Astrocyte (in vitro differentiated cells and primary cell): ENCODE measurements around the gene NBPF3. TPM values are rescaled to one million over a fixed set of nuclear protein-coding genes. Genes with fewer than 3 reads are reported as not detected.
"Not testable (repeated sequence)": the region's sequence is repeated elsewhere in the genome, so short reads cannot be mapped to it uniquely, and the experiment has no call there.

Experiments used
- DNase-seq: peaks from one replicate; pipeline ENCODE4 v3.0.0-alpha.2; 2010; ENCODE audit warnings: low read depth
- FAIRE-seq: peaks from 2 replicates; lab custom pipeline; 2011; peaks lifted over from hg19 to GRCh38; lab: Jason Lieb, UNC
- H2AFZ ChIP-seq: 2 replicates; pipeline ENCODE4 v1.6.0; 2012; ENCODE audit warnings: low read depth, low read length, inconsistent platforms
- H3K27ac ChIP-seq: 2 replicates; pipeline ENCODE4 v1.5.1; 2011; ENCODE audit warnings: low read depth, low read length, inconsistent platforms
- H3K27me3 ChIP-seq: 2 replicates; pipeline ENCODE4 v1.6.0; 2011; ENCODE audit warnings: low read length, inconsistent platforms; ENCODE audit not compliant: insufficient read depth
- H3K36me3 ChIP-seq: 2 replicates; pipeline ENCODE4 v1.5.1; 2011; ENCODE audit warnings: low read length, inconsistent platforms; ENCODE audit not compliant: insufficient read depth
- H3K4me1 ChIP-seq: 2 replicates; pipeline ENCODE4 v1.5.1; 2011; ENCODE audit warnings: low read length, inconsistent platforms; ENCODE audit not compliant: insufficient read depth
- H3K4me2 ChIP-seq: 2 replicates; pipeline ENCODE4 v1.6.0; 2012; ENCODE audit warnings: low read length, inconsistent platforms
- H3K4me3 ChIP-seq: 2 replicates; pipeline ENCODE4 v1.5.1; 2011; ENCODE audit warnings: low read depth, mild to moderate bottlenecking, low read length, inconsistent platforms; ENCODE audit not compliant: insufficient read depth
- H3K79me2 ChIP-seq: 2 replicates; pipeline ENCODE4 v1.6.0; 2012; ENCODE audit warnings: mild to moderate bottlenecking, low read length, inconsistent platforms; ENCODE audit not compliant: insufficient read depth
- H3K9ac ChIP-seq: 2 replicates; pipeline ENCODE4 v1.6.0; 2012; ENCODE audit warnings: mild to moderate bottlenecking, low read length, inconsistent platforms
- H3K9me3 ChIP-seq: 2 replicates; pipeline ENCODE4 v1.5.1; 2012; ENCODE audit warnings: low read depth, mild to moderate bottlenecking, low read length, inconsistent platforms; ENCODE audit not compliant: insufficient read depth
- H4K20me1 ChIP-seq: 2 replicates; pipeline ENCODE4 v1.6.0; 2012; ENCODE audit warnings: low read length, inconsistent platforms; ENCODE audit not compliant: insufficient read depth
- H3K27ac Mint-ChIP-seq: one replicate; pipeline ENCODE4 v1.8.0; 2021; ENCODE audit warnings: mild to moderate bottlenecking, mixed read lengths; ENCODE audit not compliant: unreplicated experiment
- H3K27me3 Mint-ChIP-seq: one replicate; pipeline ENCODE4 v1.8.0; 2021; ENCODE audit warnings: low read depth, mixed read lengths; ENCODE audit not compliant: unreplicated experiment
- H3K36me3 Mint-ChIP-seq: one replicate; pipeline ENCODE4 v1.8.0; 2021; ENCODE audit warnings: low read depth, mixed read lengths; ENCODE audit not compliant: unreplicated experiment
- H3K4me1 Mint-ChIP-seq: one replicate; pipeline ENCODE4 v1.8.0; 2021; ENCODE audit warnings: low read depth, mixed read lengths; ENCODE audit not compliant: unreplicated experiment
- H3K4me3 Mint-ChIP-seq: one replicate; pipeline ENCODE4 v1.8.0; 2021; ENCODE audit warnings: mild to moderate bottlenecking, moderate library complexity, mixed read lengths; ENCODE audit not compliant: unreplicated experiment
- H3K9me3 Mint-ChIP-seq: one replicate; pipeline ENCODE4 v1.8.0; 2021; ENCODE audit warnings: mild to moderate bottlenecking, mixed read lengths; ENCODE audit not compliant: unreplicated experiment
- EZH2 ChIP-seq: IDR thresholded peaks from 2 replicates; pipeline ENCODE4 v1.6.1; 2012; ENCODE audit warnings: mild to moderate bottlenecking, low read length, inconsistent platforms; ENCODE audit not compliant: insufficient read depth
- total RNA-seq: library from RNA; stranded (reverse); gene quantifications from 2 replicates; pipeline ENCODE4 v1.2.1, GENCODE V29; 2021
- TF ChIP-seq, protein P1 (sequence below): IDR thresholded peaks from 2 replicates; pipeline ENCODE4 v1.5.1; 2011; ENCODE audit warnings: low read depth, mild to moderate bottlenecking, inconsistent platforms, low read length, moderate library complexity; ENCODE audit not compliant: insufficient read depth

The NBPF3 gene
- total RNA-seq, 1 donor from 2014 or later: 6.0 TPM

DNA sequence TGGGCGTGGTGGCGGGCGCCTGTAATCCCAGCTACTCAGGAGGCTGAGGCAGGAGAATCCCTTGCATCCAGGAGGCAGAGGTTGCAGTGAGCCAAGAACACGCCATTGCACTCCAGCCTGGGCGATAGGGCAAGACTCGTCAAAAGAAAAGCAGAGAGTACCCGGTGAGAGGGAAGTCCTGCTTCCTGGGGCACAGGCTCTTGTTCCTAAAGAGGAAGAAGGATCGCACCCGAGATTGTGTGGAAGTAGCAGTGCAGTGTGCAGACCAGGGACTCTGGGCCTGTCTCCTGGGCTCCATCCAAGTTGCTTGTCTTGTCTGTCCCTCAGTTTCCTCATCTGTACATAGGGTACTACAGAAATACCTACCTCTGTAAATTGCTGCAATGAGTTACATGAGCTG is 29.6 kb downstream of the NBPF3 start:
- Histone ChIP-seq H2AFZ (no peak overlapping the region), H3K36me3 (no peaks in the 10 kb centered on the region), H3K79me2 (no peaks in the 10 kb centered on the region), H3K4me2 (no peak overlapping the region), H3K27me3 (no peaks in the 10 kb centered on the region), H3K27ac (no peak overlapping the region), H3K4me1 (peaks cover 2% of the 10 kb centered on the region), H3K9ac (no peak overlapping the region), H3K9me3 (no peaks in the 10 kb centered on the region), H3K4me3 (no peak overlapping the region), H4K20me1 (no peaks in the 10 kb centered on the region)
- H3K27me3 Mint-ChIP-seq: peaks cover 29% of the 10 kb centered on the region
- H3K27ac Mint-ChIP-seq: no peak overlapping the region
- H3K4me3 Mint-ChIP-seq: no peak overlapping the region
- no peak for DNase-seq
- FAIRE-seq: no peak
- H3K9me3 Mint-ChIP-seq: peaks cover 1% of the 10 kb centered on the region
- TF ChIP-seq, protein P1, sequence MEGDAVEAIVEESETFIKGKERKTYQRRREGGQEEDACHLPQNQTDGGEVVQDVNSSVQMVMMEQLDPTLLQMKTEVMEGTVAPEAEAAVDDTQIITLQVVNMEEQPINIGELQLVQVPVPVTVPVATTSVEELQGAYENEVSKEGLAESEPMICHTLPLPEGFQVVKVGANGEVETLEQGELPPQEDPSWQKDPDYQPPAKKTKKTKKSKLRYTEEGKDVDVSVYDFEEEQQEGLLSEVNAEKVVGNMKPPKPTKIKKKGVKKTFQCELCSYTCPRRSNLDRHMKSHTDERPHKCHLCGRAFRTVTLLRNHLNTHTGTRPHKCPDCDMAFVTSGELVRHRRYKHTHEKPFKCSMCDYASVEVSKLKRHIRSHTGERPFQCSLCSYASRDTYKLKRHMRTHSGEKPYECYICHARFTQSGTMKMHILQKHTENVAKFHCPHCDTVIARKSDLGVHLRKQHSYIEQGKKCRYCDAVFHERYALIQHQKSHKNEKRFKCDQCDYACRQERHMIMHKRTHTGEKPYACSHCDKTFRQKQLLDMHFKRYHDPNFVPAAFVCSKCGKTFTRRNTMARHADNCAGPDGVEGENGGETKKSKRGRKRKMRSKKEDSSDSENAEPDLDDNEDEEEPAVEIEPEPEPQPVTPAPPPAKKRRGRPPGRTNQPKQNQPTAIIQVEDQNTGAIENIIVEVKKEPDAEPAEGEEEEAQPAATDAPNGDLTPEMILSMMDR: no peak
- TF ChIP-seq EZH2: no peak
- peaks cover 21% of the 10 kb centered on the region for H3K36me3 Mint-ChIP-seq
- no peaks in the 10 kb centered on the region for H3K4me1 Mint-ChIP-seq

DNA sequence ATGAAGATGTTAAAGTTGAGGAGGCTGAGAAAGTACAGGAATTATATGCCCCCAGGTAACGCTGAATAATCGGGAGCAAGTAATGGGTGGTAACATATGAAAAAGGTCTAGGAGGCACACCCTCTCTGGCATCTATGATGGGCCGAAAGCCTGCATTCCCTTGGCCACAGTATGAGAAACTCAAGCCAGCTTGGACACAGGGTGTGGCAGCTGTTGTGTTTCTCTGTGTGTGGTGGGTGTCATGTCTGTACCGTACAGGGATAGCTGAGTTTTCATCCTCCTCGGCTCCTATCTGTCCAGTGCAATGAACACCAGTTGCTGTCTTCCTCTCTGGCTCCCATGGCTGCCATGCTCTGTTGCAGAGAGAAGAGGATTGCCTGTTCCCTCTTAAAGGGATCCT is 32.9 kb downstream of the NBPF3 start:
- Mint-ChIP-seq H3K27me3 (peaks cover 42% of the 10 kb centered on the region), H3K4me3 (no peak overlapping the region), H3K27ac (no peak overlapping the region), H3K4me1 (no peaks in the 10 kb centered on the region), H3K36me3 (peaks cover 27% of the 10 kb centered on the region), H3K9me3 (peaks cover 1% of the 10 kb centered on the region)
- DNase-seq (no peak), FAIRE-seq (no peak)
- Histone ChIP-seq H3K27ac (no peak overlapping the region), H3K79me2 (no peaks in the 10 kb centered on the region), H3K27me3 (no peaks in the 10 kb centered on the region), H3K36me3 (no peaks in the 10 kb centered on the region), H4K20me1 (no peaks in the 10 kb centered on the region), H3K4me1 (no peaks in the 10 kb centered on the region), H3K4me3 (no peak overlapping the region), H3K9me3 (no peaks in the 10 kb centered on the region), H2AFZ (no peak overlapping the region), H3K4me2 (no peak overlapping the region), H3K9ac (no peak overlapping the region)
- no peak for TF ChIP-seq EZH2
- TF ChIP-seq, protein P1: no peak

DNA sequence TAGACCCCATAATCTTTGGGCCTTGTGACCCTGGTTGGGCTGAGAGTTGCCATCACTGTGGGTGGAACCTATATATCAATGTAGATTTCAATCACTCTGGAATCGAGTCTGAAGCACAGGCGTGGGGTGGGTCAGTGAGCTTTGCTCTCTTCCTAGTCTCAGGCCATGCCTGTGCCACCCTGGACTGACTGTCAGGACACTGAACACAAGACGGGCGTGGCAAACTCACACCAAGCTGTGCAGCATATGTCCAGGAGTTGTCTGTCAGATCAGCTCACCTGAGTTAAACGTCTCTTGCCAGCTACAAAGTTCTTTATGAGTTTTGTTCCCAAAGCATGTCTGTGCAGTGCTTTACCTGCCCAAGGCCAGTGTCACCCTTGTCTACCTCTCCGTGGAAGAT is 38.4 kb downstream of the NBPF3 start:
- Histone ChIP-seq H3K27me3 (no peaks in the 10 kb centered on the region), H3K9me3 (no peaks in the 10 kb centered on the region), H3K4me1 (no peaks in the 10 kb centered on the region), H3K36me3 (no peaks in the 10 kb centered on the region), H3K4me3 (no peak overlapping the region), H2AFZ (no peak overlapping the region), H3K4me2 (no peak overlapping the region), H3K9ac (no peak overlapping the region), H4K20me1 (no peaks in the 10 kb centered on the region), H3K27ac (no peak overlapping the region), H3K79me2 (no peaks in the 10 kb centered on the region)
- TF ChIP-seq, protein P1: no peak
- TF ChIP-seq EZH2: no peak
- DNase-seq: no peak
- Mint-ChIP-seq H3K4me3 (no peak overlapping the region), H3K27me3 (peaks cover 25% of the 10 kb centered on the region), H3K9me3 (no peaks in the 10 kb centered on the region), H3K27ac (no peak overlapping the region), H3K4me1 (no peaks in the 10 kb centered on the region), H3K36me3 (peaks cover 14% of the 10 kb centered on the region)
- no peak for FAIRE-seq

DNA sequence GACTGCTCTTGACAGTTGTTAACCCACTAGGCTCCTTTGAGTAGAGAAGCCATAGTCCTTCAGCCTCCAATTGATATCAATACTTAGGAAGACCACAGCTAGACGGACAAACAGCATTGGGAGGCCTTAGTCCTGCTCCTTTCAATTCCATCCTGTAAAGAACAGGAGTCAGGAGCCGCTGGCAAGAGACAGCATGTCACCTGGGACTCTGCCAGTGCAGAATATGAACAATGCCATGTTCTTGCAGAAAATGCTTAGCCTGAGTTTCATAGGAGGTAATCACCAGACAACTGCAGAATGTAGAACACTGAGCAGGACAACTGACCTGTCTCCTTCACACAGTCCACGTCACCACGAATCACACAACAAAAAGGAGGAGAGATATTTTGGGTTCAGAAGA is 43.9 kb downstream of the NBPF3 start:
- not testable (repeated sequence) for H3K79me2 ChIP-seq, H3K9me3 ChIP-seq, H3K9ac ChIP-seq, H3K4me1 Mint-ChIP-seq, DNase-seq, H3K27ac ChIP-seq, H2AFZ ChIP-seq, H3K36me3 ChIP-seq, H4K20me1 ChIP-seq, H3K4me3 Mint-ChIP-seq, H3K4me1 ChIP-seq, H3K9me3 Mint-ChIP-seq, H3K4me2 ChIP-seq, H3K27ac Mint-ChIP-seq, H3K27me3 ChIP-seq, H3K4me3 ChIP-seq, H3K36me3 Mint-ChIP-seq, FAIRE-seq
- peaks cover 14% of the 10 kb centered on the region for H3K27me3 Mint-ChIP-seq
